Measurements from ENCODE around the gene PLA2G4A. TPM values are rescaled to one million over a fixed set of nuclear protein-coding genes. Genes with fewer than 3 reads are reported as not detected.

Gene PLA2G4A
- polyA plus RNA-seq, 1 donor from 2014 or later: not detected

DNA sequence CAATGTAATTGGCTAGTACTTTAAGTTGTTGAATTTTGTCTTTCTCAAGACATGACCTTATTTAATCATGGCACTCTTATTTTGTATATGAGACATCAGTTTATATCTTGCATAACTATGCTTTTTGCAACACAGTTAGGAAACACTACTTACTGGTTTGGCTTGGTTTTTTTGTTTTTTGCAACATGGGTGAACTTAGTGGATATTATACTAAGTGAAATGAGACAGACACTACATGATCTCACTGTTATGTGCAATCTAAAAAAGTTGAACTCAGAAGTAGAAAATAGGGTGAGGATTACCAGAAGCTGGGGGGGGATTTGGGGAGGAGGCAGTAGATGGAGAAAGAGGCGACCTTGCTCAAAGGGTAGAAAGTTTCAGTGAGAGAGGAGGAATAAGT lies 132.1 kb downstream of the PLA2G4A start:
- H3K27ac ChIP-seq (ENCODE audit: low read length): no peak overlapping the region
- no peak overlapping the region for H3K9ac ChIP-seq (ENCODE audit: low read length)
- no peaks in the 10 kb centered on the region for H3K9me3 ChIP-seq (ENCODE audit: low read length)
- no peaks in the 10 kb centered on the region for H3K36me3 ChIP-seq (ENCODE audit: insufficient read depth, low read length)
- no peaks in the 10 kb centered on the region for H4K20me1 ChIP-seq (ENCODE audit: insufficient read depth)
- no peak overlapping the region for H3K4me3 ChIP-seq (ENCODE audit: low read length)
- no peak overlapping the region for H2AFZ ChIP-seq (ENCODE audit: low read depth, low read length)
- TF ChIP-seq, protein P1, sequence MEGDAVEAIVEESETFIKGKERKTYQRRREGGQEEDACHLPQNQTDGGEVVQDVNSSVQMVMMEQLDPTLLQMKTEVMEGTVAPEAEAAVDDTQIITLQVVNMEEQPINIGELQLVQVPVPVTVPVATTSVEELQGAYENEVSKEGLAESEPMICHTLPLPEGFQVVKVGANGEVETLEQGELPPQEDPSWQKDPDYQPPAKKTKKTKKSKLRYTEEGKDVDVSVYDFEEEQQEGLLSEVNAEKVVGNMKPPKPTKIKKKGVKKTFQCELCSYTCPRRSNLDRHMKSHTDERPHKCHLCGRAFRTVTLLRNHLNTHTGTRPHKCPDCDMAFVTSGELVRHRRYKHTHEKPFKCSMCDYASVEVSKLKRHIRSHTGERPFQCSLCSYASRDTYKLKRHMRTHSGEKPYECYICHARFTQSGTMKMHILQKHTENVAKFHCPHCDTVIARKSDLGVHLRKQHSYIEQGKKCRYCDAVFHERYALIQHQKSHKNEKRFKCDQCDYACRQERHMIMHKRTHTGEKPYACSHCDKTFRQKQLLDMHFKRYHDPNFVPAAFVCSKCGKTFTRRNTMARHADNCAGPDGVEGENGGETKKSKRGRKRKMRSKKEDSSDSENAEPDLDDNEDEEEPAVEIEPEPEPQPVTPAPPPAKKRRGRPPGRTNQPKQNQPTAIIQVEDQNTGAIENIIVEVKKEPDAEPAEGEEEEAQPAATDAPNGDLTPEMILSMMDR (IDR thresholded peaks at IDR 0.05; ENCODE audit: poor library complexity, severe bottlenecking): no peak
- TF ChIP-seq MXI1 (conservative IDR thresholded peaks at IDR 0.05; ENCODE audit: poor library complexity, severe bottlenecking): no peak
- no peak for TF ChIP-seq EP300 (conservative IDR thresholded peaks at IDR 0.05; ENCODE audit: poor library complexity, severe bottlenecking)
- TF ChIP-seq, protein P2, sequence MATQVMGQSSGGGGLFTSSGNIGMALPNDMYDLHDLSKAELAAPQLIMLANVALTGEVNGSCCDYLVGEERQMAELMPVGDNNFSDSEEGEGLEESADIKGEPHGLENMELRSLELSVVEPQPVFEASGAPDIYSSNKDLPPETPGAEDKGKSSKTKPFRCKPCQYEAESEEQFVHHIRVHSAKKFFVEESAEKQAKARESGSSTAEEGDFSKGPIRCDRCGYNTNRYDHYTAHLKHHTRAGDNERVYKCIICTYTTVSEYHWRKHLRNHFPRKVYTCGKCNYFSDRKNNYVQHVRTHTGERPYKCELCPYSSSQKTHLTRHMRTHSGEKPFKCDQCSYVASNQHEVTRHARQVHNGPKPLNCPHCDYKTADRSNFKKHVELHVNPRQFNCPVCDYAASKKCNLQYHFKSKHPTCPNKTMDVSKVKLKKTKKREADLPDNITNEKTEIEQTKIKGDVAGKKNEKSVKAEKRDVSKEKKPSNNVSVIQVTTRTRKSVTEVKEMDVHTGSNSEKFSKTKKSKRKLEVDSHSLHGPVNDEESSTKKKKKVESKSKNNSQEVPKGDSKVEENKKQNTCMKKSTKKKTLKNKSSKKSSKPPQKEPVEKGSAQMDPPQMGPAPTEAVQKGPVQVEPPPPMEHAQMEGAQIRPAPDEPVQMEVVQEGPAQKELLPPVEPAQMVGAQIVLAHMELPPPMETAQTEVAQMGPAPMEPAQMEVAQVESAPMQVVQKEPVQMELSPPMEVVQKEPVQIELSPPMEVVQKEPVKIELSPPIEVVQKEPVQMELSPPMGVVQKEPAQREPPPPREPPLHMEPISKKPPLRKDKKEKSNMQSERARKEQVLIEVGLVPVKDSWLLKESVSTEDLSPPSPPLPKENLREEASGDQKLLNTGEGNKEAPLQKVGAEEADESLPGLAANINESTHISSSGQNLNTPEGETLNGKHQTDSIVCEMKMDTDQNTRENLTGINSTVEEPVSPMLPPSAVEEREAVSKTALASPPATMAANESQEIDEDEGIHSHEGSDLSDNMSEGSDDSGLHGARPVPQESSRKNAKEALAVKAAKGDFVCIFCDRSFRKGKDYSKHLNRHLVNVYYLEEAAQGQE (IDR thresholded peaks at IDR 0.05; ENCODE audit: borderline replicate concordance): no peak
- no peak for TF ChIP-seq SMC3 (conservative IDR thresholded peaks at IDR 0.05; ENCODE audit: poor library complexity)
- TF ChIP-seq EZH2 (IDR thresholded peaks at IDR 0.05; ENCODE audit: borderline replicate concordance, insufficient read depth, low read length, poor library complexity, severe bottlenecking): no peak
- TF ChIP-seq TAF1 (IDR thresholded peaks at IDR 0.05; ENCODE audit: low read depth): no peak
- no peak for TF ChIP-seq POLR2AphosphoS5 (IDR thresholded peaks at IDR 0.05)
- no peak for TF ChIP-seq RAD21 (conservative IDR thresholded peaks at IDR 0.05)
- no peaks in the 10 kb centered on the region for H3F3A ChIP-seq (ENCODE audit: insufficient read depth, low read length, poor library complexity, severe bottlenecking)
- H3K79me2 ChIP-seq (replicated peaks; ENCODE audit: insufficient read depth, low read length): no peaks in the 10 kb centered on the region
- H3K27me3 ChIP-seq (ENCODE audit: insufficient read depth, low read depth, low read length): no peaks in the 10 kb centered on the region
- no peaks in the 10 kb centered on the region for H3K9me2 ChIP-seq (ENCODE audit: insufficient read depth, low read length)
- no peak overlapping the region for H3K4me2 ChIP-seq (ENCODE audit: low read length)

DNA sequence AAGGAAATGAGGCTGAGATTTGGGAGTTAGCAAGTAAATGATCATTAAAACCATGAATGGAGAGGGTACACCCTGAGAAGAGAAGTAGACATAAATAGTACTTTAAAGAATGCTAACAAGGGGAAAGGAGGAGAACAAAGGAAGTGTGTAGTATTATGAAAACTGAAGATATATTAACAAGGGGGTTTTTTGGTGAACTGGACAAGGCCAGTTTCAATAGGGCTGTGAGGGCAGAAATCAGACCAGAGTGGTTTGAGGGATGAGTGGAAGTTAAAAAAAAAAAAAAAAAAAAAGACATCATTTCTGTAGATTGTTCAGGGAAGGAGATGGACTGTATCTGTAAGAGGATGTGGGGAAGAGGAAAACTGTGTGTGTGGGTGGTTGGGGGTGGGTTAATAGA lies 137.1 kb downstream of the PLA2G4A start:
- H3K36me3 ChIP-seq (ENCODE audit: insufficient read depth, low read length): no peaks in the 10 kb centered on the region
- no peaks in the 10 kb centered on the region for H3F3A ChIP-seq (ENCODE audit: insufficient read depth, low read length, poor library complexity, severe bottlenecking)
- no peak overlapping the region for H3K4me3 ChIP-seq (ENCODE audit: low read length)
- TF ChIP-seq SMC3 (conservative IDR thresholded peaks at IDR 0.05; ENCODE audit: poor library complexity) (no peak), EP300 (conservative IDR thresholded peaks at IDR 0.05; ENCODE audit: poor library complexity, severe bottlenecking) (no peak), EZH2 (IDR thresholded peaks at IDR 0.05; ENCODE audit: borderline replicate concordance, insufficient read depth, low read length, poor library complexity, severe bottlenecking) (no peak), POLR2AphosphoS5 (IDR thresholded peaks at IDR 0.05) (no peak), MXI1 (conservative IDR thresholded peaks at IDR 0.05; ENCODE audit: poor library complexity, severe bottlenecking) (no peak), RAD21 (conservative IDR thresholded peaks at IDR 0.05) (no peak), TAF1 (IDR thresholded peaks at IDR 0.05; ENCODE audit: low read depth) (no peak)
- TF ChIP-seq, protein P2 (IDR thresholded peaks at IDR 0.05; ENCODE audit: borderline replicate concordance): no peak
- H3K9me2 ChIP-seq (ENCODE audit: insufficient read depth, low read length): no peaks in the 10 kb centered on the region
- no peaks in the 10 kb centered on the region for H3K79me2 ChIP-seq (replicated peaks; ENCODE audit: insufficient read depth, low read length)
- no peak overlapping the region for H2AFZ ChIP-seq (ENCODE audit: low read depth, low read length)
- no peak overlapping the region for H3K9ac ChIP-seq (ENCODE audit: low read length)
- H3K27me3 ChIP-seq (ENCODE audit: insufficient read depth, low read depth, low read length): no peaks in the 10 kb centered on the region
- no peak overlapping the region for H3K4me2 ChIP-seq (ENCODE audit: low read length)
- H3K27ac ChIP-seq (ENCODE audit: low read length): no peak overlapping the region
- no peaks in the 10 kb centered on the region for H4K20me1 ChIP-seq (ENCODE audit: insufficient read depth)
- H3K9me3 ChIP-seq (ENCODE audit: low read length): no peaks in the 10 kb centered on the region

Measured in neural cell (in vitro differentiated cells).